HG03064 (cell line): ENCODE results near the gene TSHZ3.

ENCODE experiments used
- ATAC-seq: cut with Tn5 transposase; IDR thresholded peaks from one replicate; pipeline ENCODE4 v1.9.1; 2021; ENCODE audit warnings: low read depth; ENCODE audit not compliant: unreplicated experiment

Gene TSHZ3

GRCh38 chr19:31349160-31349881 lies at the start of gene TSHZ3:
TSS of gene TSHZ3 (minus strand) at chr19:31349436. CDS start at chr19:31349219, 217 bp downstream.
- ATAC-seq, result no peak

- no peak for ATAC-seq
Observed at GRCh38 chr19:31397308-31397707, 48.1 kb upstream of the TSHZ3 start.

GRCh38 chr19:31392464-31392863 lies 43.2 kb upstream of the TSHZ3 start:
- ATAC-seq, result no peak

GRCh38 chr19:31391518-31391917 lies 42.3 kb upstream of the TSHZ3 start:
- no peak for ATAC-seq

GRCh38 chr19:31390711-31391110 lies 41.5 kb upstream of the TSHZ3 start:
- ATAC-seq, result no peak

- no peak for ATAC-seq
Observed at GRCh38 chr19:31389874-31390273, 40.6 kb upstream of the TSHZ3 start.

GRCh38 chr19:31387717-31388301 lies 38.6 kb upstream of the TSHZ3 start:
- no peak for ATAC-seq

- ATAC-seq, result no peak
Observed at GRCh38 chr19:31386806-31387205, 37.6 kb upstream of the TSHZ3 start.

- no peak for ATAC-seq
Observed at GRCh38 chr19:31385744-31386143, 36.5 kb upstream of the TSHZ3 start.

GRCh38 chr19:31383553-31383952 lies 34.3 kb upstream of the TSHZ3 start:
- ATAC-seq, result no peak

- ATAC-seq, result no peak
Observed at GRCh38 chr19:31380854-31381253, 31.6 kb upstream of the TSHZ3 start.

GRCh38 chr19:31378404-31378803 lies 29.2 kb upstream of the TSHZ3 start:
- no peak for ATAC-seq

GRCh38 chr19:31377736-31378135 lies 28.5 kb upstream of the TSHZ3 start:
- no peak for ATAC-seq

- ATAC-seq, result no peak
Observed at GRCh38 chr19:31372246-31372781, 23.1 kb upstream of the TSHZ3 start.

- no peak for ATAC-seq
Observed at GRCh38 chr19:31370216-31370615, 21.0 kb upstream of the TSHZ3 start.

- ATAC-seq, result no peak
Observed at GRCh38 chr19:31364963-31365362, 15.7 kb upstream of the TSHZ3 start.

GRCh38 chr19:31361728-31362127 lies 12.5 kb upstream of the TSHZ3 start:
- ATAC-seq, result no peak

- no peak for ATAC-seq
Observed at GRCh38 chr19:31357315-31357673, 8.1 kb upstream of the TSHZ3 start.

- ATAC-seq, result no peak
Observed at GRCh38 chr19:31356587-31357314, 7.5 kb upstream of the TSHZ3 start.

- no peak for ATAC-seq
Observed at GRCh38 chr19:31355665-31356289, 6.5 kb upstream of the TSHZ3 start.
